K562 (cell line): ENCODE measurements around the gene PTK7. TPM values are rescaled to one million over a fixed set of nuclear protein-coding genes. Genes with fewer than 3 reads are reported as not detected.

Experiments
- ATAC-seq: fragments of 200-7000 bp; cut with Tn5 transposase; 3 replicates; pipeline ENCODE4 v1.9.1; 2020; ENCODE audit warnings: moderate library complexity
- BruUV-seq: library from RNA; stranded (reverse); fragments of 400-500 nt; replicated peaks from 2 replicates; lab custom pipeline; 2021; lab: Mats Ljungman, UMichigan
- CTCF ChIA-PET: fragments of 300-600 bp; formaldehyde crosslinking; extraction: SDS; loops from one replicate; lab custom pipeline; 2021; ENCODE audit warnings: low intra/inter-chr PET ratio; lab: Yijun Ruan, JAX
- POLR2A ChIA-PET: fragments of 300-600, 350-650 bp; sonication (Branson Sonifier 250); formaldehyde crosslinking; extraction: SDS; loops from one replicate; lab custom pipeline; 2021; ENCODE audit warnings: antibody characterized with exemption, inconsistent platforms; lab: Yijun Ruan, JAX
- DNase-seq, 4 experiments: peaks; one replicate each; pipeline versions ENCODE4 v3.0.0 to v3.0.0-alpha.2; 2011 to 2018; ENCODE audit warnings: low spot score in 3 of 4, mixed read lengths in 3 of 4; ENCODE audit errors: extremely low read depth in 1 of 4
- FAIRE-seq: peaks from 2 replicates; lab custom pipeline; 2011; peaks lifted over from hg19 to GRCh38; lab: Jason Lieb, UNC
- H2AFZ ChIP-seq: 2 replicates; pipeline ENCODE4 v1.6.0; 2011; ENCODE audit warnings: low read depth, low read length, control low read depth, inconsistent platforms
- H3K27ac ChIP-seq: fragments of 200-600 bp; 3 replicates; pipeline ENCODE4 v1.8.0; 2011; ENCODE audit warnings: low read depth, mild to moderate bottlenecking, control low read depth, inconsistent platforms, low read length, moderate library complexity, mixed read lengths; ENCODE audit errors: extremely low read depth
- H3K27me3 ChIP-seq, 2 experiments: fragments of 300-600 bp in 1 of 2; 2 replicates in 1 of 2; 3 replicates in 1 of 2; pipeline versions ENCODE4 v1.6.0 to v1.8.0; 2011; ENCODE audit warnings: inconsistent platforms in 2 of 2, low read length in 2 of 2, mild to moderate bottlenecking in 1 of 2, mixed read lengths in 1 of 2, moderate library complexity in 1 of 2; ENCODE audit not compliant: control insufficient read depth in 2 of 2, insufficient read depth in 2 of 2
- H3K36me3 ChIP-seq: fragments of 300-600 bp; 3 replicates; pipeline ENCODE4 v1.8.0; 2011; ENCODE audit warnings: mild to moderate bottlenecking, low read length, inconsistent platforms; ENCODE audit not compliant: control insufficient read depth, insufficient read depth
- H3K4me1 ChIP-seq, 2 experiments: fragments of 200-600 bp in 1 of 2; replicated peaks in 1 of 2; 2 replicates in 1 of 2; 3 replicates in 1 of 2; pipeline versions ENCODE4 v1.5.1 to v1.8.0; 2011; ENCODE audit warnings: inconsistent platforms in 2 of 2, low read length in 2 of 2, mild to moderate bottlenecking in 1 of 2, mixed read lengths in 1 of 2, moderate library complexity in 1 of 2; ENCODE audit not compliant: control insufficient read depth in 2 of 2, insufficient read depth in 2 of 2
- H3K4me2 ChIP-seq: 2 replicates; pipeline ENCODE4 v1.6.1; 2011; ENCODE audit warnings: low read length, control low read depth, inconsistent platforms, mixed read lengths; ENCODE audit not compliant: insufficient read depth
- H3K4me3 ChIP-seq: fragments of 200-600 bp; sonication (generic), shearing (Covaris generic); 2 replicates; pipeline ENCODE4 v1.5.1; 2016; ENCODE audit warnings: control low read depth, inconsistent platforms
- H3K79me2 ChIP-seq: fragments of 200-600 bp; 3 replicates; pipeline ENCODE4 v1.8.0; 2011; ENCODE audit warnings: low read length, inconsistent platforms; ENCODE audit not compliant: control insufficient read depth, insufficient read depth
- H3K9ac ChIP-seq, 2 experiments: 2 replicates each; pipeline versions ENCODE4 v1.6.0 to v1.6.1; 2011; ENCODE audit warnings: low read depth in 2 of 2, low read length in 2 of 2, control low read depth in 1 of 2, inconsistent platforms in 1 of 2, mild to moderate bottlenecking in 1 of 2, mixed read lengths in 1 of 2; ENCODE audit not compliant: insufficient read depth in 1 of 2
- H3K9me1 ChIP-seq: one replicate; pipeline ENCODE4 v1.6.0; 2011; ENCODE audit warnings: inconsistent platforms, mild to moderate bottlenecking, low read length, moderate library complexity; ENCODE audit not compliant: control insufficient read depth, insufficient read depth
- H3K9me3 ChIP-seq: replicated peaks from 2 replicates; pipeline ENCODE4 v1.5.1; 2011; ENCODE audit warnings: low read depth, low read length, inconsistent platforms; ENCODE audit not compliant: control insufficient read depth, insufficient read depth
- H4K20me1 ChIP-seq: replicated peaks from 2 replicates; pipeline ENCODE4 v1.6.1; 2011; ENCODE audit warnings: low read length, inconsistent platforms, mixed read lengths; ENCODE audit not compliant: control insufficient read depth, insufficient read depth
- BCL6 ChIP-seq: fragments of 250-450 bp; sonication (Bioruptor Pico); IDR thresholded peaks from 2 replicates; pipeline ENCODE4 v1.4.0; 2020
- ELF4 ChIP-seq: fragments of 450-650 bp; formaldehyde crosslinking; IDR thresholded peaks from 2 replicates; pipeline ENCODE4 v1.4.0; 2022; ENCODE audit warnings: missing genetic modification characterization
- FOXJ3 ChIP-seq: sonication (generic); formaldehyde crosslinking; IDR thresholded peaks from 2 replicates; pipeline ENCODE4 v1.4.0; 2020; ENCODE audit warnings: mild to moderate bottlenecking, missing genetic modification reagents
- GATA2 ChIP-seq: sonication (generic); formaldehyde crosslinking; IDR thresholded peaks from 2 replicates; pipeline ENCODE4 v1.4.0; 2020; ENCODE audit warnings: mild to moderate bottlenecking, missing genetic modification reagents
- KAT7 ChIP-seq: sonication (generic); formaldehyde crosslinking; IDR thresholded peaks from 2 replicates; pipeline ENCODE4 v1.8.0; 2022; ENCODE audit warnings: missing genetic modification reagents, mild to moderate bottlenecking, borderline replicate concordance
- KLF10 ChIP-seq: fragments of 250-450 bp; sonication (Bioruptor Pico); IDR thresholded peaks from 2 replicates; pipeline ENCODE4 v1.6.1; 2021; ENCODE audit warnings: matching md5 sums
- MAFK ChIP-seq: IDR thresholded peaks from 2 replicates; pipeline ENCODE4 v1.6.1; 2011; ENCODE audit warnings: low read length, improper control_type of control experiment
- MAZ ChIP-seq, 2 experiments: fragments of 450-650 bp in 1 of 2; sonication (generic) in 1 of 2; formaldehyde crosslinking; IDR thresholded peaks in 1 of 2; conservative IDR thresholded peaks in 1 of 2; 2 replicates each; pipeline versions ENCODE4 v1.4.0 to v1.5.0; 2020; ENCODE audit warnings: mild to moderate bottlenecking in 1 of 2, missing genetic modification reagents in 1 of 2
- MBD2 ChIP-seq: sonication (generic); IDR thresholded peaks from 2 replicates; pipeline ENCODE4 v1.6.1; 2016; ENCODE audit warnings: low read depth, borderline replicate concordance
- SOX6 ChIP-seq: fragments of 450-650 bp; IDR thresholded peaks from 2 replicates; pipeline ENCODE4 v1.6.1; 2014; ENCODE audit warnings: mild to moderate bottlenecking
- TAF9B ChIP-seq: fragments of 450-650 bp; IDR thresholded peaks from 2 replicates; pipeline ENCODE4 v1.6.1; 2018; ENCODE audit warnings: mild to moderate bottlenecking; ENCODE audit not compliant: partially characterized antibody
- ZNF212 ChIP-seq: fragments of 450-650 bp; formaldehyde crosslinking; IDR thresholded peaks from 2 replicates; pipeline ENCODE4 v1.4.0; 2020; ENCODE audit warnings: mild to moderate bottlenecking
- WGBS: fragments of 100-300 bp; shearing (Covaris generic); methylation state at CpG from one replicate; pipeline ENCODE4 v1.1.6; 2016; ENCODE audit warnings: low coverage, mixed read lengths; ENCODE audit not compliant: insufficient coverage; ENCODE audit errors: missing lambda C conversion rate; 5-methylcytosine and 5-hydroxymethylcytosine counted together
- in situ Hi-C: fragments of 300-500 bp; cut with MboI; formaldehyde crosslinking; loops from 4 replicates; pipeline ENCODE4 v1.15.0; 2018; ENCODE audit warnings: inconsistent platforms, mixed read lengths
- intact Hi-C: fragments of 100-400 bp; cut with micrococcal nuclease; formaldehyde crosslinking; loops from 2 replicates; pipeline ENCODE4 v1.14.2; 2022
- polyA plus RNA-seq, 8 experiments: library from polyadenylated mRNA; depleted of rRNA in 4 of 8; stranded (reverse) in 5 of 8; unstranded in 3 of 8; fragments of >200 nt; fragmentation: Nextera tagmentation in 2 of 8; fragmentation: Illumina TruSeq in 1 of 8; extraction: Ambion mirVana in 2 of 8; extraction: Trizol in 1 of 8; gene quantifications; 2 replicates each; pipeline versions ENCODE4 v1.2.1 to v1.2.3, GENCODE V29; 2011 to 2014; ENCODE audit warnings: inconsistent platforms in 1 of 8, missing spikeins in 1 of 8
- total RNA-seq, 7 experiments: library from RNA; depleted of rRNA in 6 of 7; stranded (reverse); fragments of >200 nt in 6 of 7; fragmentation: Illumina TruSeq in 2 of 7; extraction: Trizol in 2 of 7; gene quantifications; 2 replicates each; pipeline versions ENCODE4 v1.2.1 to v1.2.3, GENCODE V29; 2011 to 2021; ENCODE audit warnings: low replicate concordance in 1 of 7
- TF ChIP-seq, protein P1 (sequence below): sonication (generic); formaldehyde crosslinking; IDR thresholded peaks from 2 replicates; pipeline ENCODE4 v1.8.0; 2023; ENCODE audit warnings: missing genetic modification reagents, mild to moderate bottlenecking, borderline replicate concordance
- TF ChIP-seq, protein P2 (sequence below): fragments of 450-650 bp; formaldehyde crosslinking; IDR thresholded peaks from 2 replicates; pipeline ENCODE4 v1.4.0; 2022; ENCODE audit warnings: missing genetic modification characterization
- TF ChIP-seq, protein P3 (sequence below): sonication (generic); formaldehyde crosslinking; IDR thresholded peaks from 2 replicates; pipeline ENCODE4 v1.8.1; 2023; ENCODE audit warnings: mild to moderate bottlenecking, missing genetic modification reagents

PTK7 gene
- total and polyA plus RNA-seq, 9 of the 15 experiments (the other 6 are each of a cell fraction or from before 2014, with no cell fraction given) = 0.20 to 6.8 (median 4.2) TPM

GRCh38 chr6:43115365-43115764, 39.3 kb downstream of the PTK7 start:
- peak overlapping the region; percentile 78 for H3K4me2 ChIP-seq
- H3K4me1 ChIP-seq = peaks cover 26 to 27% of the 10 kb centered on the region in 2 experiments
- peak overlapping the region; percentile 59 to 69; a peak in 3 of 4 replicates for H3K9ac ChIP-seq
- ATAC-seq (peak; percentile 40), DNase-seq (peak; percentile 44 to 77 (median 52)), FAIRE-seq (peak; percentile 69)
- WGBS = 12% methylated on average over 6 of the region's 6 CpGs
- H3K9me3 ChIP-seq = no peaks in the 10 kb centered on the region
- intact Hi-C loops = no loop called here
- ChIA-PET CTCF (no interaction called here), POLR2A (interaction anchor here (0.5 to 2.8 kb wide), 8 partner anchors 8 to 105 kb away, joined by 3 to 27 read pairs (median 4); partner anchors contain the start of gene CUL7)
- H3K9me1 ChIP-seq = no peaks in the 10 kb centered on the region
- H3K27me3 ChIP-seq = no peaks in the 10 kb centered on the region
- in situ Hi-C loops = no loop called here
- no peak overlapping the region for H3K4me3 ChIP-seq
- H2AFZ ChIP-seq = peak overlapping the region; percentile 96
- H3K36me3 ChIP-seq = no peaks in the 10 kb centered on the region
- H3K27ac ChIP-seq = peak overlapping the region; percentile 70
- no TSS peak for BruUV-seq
- no peaks in the 10 kb centered on the region for H4K20me1 ChIP-seq
- H3K79me2 ChIP-seq = no peaks in the 10 kb centered on the region
- no peak for TF ChIP-seq KLF10 (CRISPR knock-in tag)
- 0 out of 2 replicates have a peak, but pooled peaks have one; percentile 13 for TF ChIP-seq GATA2 (CRISPR knock-in tag)
- TF ChIP-seq, protein P1, sequence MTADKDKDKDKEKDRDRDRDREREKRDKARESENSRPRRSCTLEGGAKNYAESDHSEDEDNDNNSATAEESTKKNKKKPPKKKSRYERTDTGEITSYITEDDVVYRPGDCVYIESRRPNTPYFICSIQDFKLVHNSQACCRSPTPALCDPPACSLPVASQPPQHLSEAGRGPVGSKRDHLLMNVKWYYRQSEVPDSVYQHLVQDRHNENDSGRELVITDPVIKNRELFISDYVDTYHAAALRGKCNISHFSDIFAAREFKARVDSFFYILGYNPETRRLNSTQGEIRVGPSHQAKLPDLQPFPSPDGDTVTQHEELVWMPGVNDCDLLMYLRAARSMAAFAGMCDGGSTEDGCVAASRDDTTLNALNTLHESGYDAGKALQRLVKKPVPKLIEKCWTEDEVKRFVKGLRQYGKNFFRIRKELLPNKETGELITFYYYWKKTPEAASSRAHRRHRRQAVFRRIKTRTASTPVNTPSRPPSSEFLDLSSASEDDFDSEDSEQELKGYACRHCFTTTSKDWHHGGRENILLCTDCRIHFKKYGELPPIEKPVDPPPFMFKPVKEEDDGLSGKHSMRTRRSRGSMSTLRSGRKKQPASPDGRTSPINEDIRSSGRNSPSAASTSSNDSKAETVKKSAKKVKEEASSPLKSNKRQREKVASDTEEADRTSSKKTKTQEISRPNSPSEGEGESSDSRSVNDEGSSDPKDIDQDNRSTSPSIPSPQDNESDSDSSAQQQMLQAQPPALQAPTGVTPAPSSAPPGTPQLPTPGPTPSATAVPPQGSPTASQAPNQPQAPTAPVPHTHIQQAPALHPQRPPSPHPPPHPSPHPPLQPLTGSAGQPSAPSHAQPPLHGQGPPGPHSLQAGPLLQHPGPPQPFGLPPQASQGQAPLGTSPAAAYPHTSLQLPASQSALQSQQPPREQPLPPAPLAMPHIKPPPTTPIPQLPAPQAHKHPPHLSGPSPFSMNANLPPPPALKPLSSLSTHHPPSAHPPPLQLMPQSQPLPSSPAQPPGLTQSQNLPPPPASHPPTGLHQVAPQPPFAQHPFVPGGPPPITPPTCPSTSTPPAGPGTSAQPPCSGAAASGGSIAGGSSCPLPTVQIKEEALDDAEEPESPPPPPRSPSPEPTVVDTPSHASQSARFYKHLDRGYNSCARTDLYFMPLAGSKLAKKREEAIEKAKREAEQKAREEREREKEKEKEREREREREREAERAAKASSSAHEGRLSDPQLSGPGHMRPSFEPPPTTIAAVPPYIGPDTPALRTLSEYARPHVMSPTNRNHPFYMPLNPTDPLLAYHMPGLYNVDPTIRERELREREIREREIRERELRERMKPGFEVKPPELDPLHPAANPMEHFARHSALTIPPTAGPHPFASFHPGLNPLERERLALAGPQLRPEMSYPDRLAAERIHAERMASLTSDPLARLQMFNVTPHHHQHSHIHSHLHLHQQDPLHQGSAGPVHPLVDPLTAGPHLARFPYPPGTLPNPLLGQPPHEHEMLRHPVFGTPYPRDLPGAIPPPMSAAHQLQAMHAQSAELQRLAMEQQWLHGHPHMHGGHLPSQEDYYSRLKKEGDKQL = no peak
- no peak for TF ChIP-seq ELF4 (CRISPR knock-in tag)
- TF ChIP-seq MAFK = peak; percentile 43
- no peak for TF ChIP-seq BCL6
- no peak for TF ChIP-seq ZNF212
- peak; percentile 19 to 37; a peak in 1 of 4 replicates for TF ChIP-seq MAZ (CRISPR knock-in tag; conservative IDR thresholded peaks at IDR 0.05 in 1 of 2, IDR thresholded peaks at IDR 0.05 in 1 of 2)
- TF ChIP-seq, protein P2, sequence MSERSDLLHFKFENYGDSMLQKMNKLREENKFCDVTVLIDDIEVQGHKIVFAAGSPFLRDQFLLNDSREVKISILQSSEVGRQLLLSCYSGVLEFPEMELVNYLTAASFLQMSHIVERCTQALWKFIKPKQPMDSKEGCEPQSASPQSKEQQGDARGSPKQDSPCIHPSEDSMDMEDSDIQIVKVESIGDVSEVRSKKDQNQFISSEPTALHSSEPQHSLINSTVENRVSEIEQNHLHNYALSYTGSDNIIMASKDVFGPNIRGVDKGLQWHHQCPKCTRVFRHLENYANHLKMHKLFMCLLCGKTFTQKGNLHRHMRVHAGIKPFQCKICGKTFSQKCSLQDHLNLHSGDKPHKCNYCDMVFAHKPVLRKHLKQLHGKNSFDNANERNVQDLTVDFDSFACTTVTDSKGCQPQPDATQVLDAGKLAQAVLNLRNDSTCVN (CRISPR knock-in tag) = no peak
- no peak for TF ChIP-seq KAT7 (CRISPR knock-in tag)
- no peak for TF ChIP-seq FOXJ3
- TF ChIP-seq, protein P3, sequence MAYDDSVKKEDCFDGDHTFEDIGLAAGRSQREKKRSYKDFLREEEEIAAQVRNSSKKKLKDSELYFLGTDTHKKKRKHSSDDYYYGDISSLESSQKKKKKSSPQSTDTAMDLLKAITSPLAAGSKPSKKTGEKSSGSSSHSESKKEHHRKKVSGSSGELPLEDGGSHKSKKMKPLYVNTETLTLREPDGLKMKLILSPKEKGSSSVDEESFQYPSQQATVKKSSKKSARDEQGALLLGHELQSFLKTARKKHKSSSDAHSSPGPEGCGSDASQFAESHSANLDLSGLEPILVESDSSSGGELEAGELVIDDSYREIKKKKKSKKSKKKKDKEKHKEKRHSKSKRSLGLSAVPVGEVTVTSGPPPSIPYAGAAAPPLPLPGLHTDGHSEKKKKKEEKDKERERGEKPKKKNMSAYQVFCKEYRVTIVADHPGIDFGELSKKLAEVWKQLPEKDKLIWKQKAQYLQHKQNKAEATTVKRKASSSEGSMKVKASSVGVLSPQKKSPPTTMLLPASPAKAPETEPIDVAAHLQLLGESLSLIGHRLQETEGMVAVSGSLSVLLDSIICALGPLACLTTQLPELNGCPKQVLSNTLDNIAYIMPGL (CRISPR knock-in tag) = no peak
- TF ChIP-seq MBD2 = no peak
- 0 out of 2 replicates have a peak, but pooled peaks have one; percentile 45 for TF ChIP-seq SOX6
- no peak for TF ChIP-seq TAF9B
